ENCODE data around the gene LCE3A.
"Not testable (repeated sequence)": the region's sequence is repeated elsewhere in the genome, so short reads cannot be mapped to it uniquely, and the experiment has no call there.

The LCE3A gene

GRCh38 chr1:152621993-152622392, 910 bp downstream of the LCE3A start:
- no peak for TF ChIP-seq CTCF (IDR thresholded peaks at IDR 0.05; ENCODE audit: low read depth, low read length)
- no peak overlapping the region for H3K4me3 ChIP-seq (ENCODE audit: low read depth, low read length)

GRCh38 chr1:152613511-152613910, 9.4 kb downstream of the LCE3A start, which contains the start of gene LCE3B:
LCE3B (plus strand) TSS chr1:152613811; CDS start chr1:152613811, 0 bp downstream.
- H3K4me3 ChIP-seq (ENCODE audit: low read depth, low read length): no peak within 1 kb of the TSS
- TF ChIP-seq CTCF (IDR thresholded peaks at IDR 0.05; ENCODE audit: low read depth, low read length): no peak

GRCh38 chr1:152599934-152600333, 23.0 kb downstream of the LCE3A start, which contains the start of gene LCE3C:
LCE3C (plus strand) TSS chr1:152600234; CDS start chr1:152600732, 498 bp downstream.
- TF ChIP-seq CTCF (IDR thresholded peaks at IDR 0.05; ENCODE audit: low read depth, low read length): no peak
- H3K4me3 ChIP-seq (ENCODE audit: low read depth, low read length): no peak within 1 kb of the TSS

- no peak for TF ChIP-seq CTCF (IDR thresholded peaks at IDR 0.05; ENCODE audit: low read depth, low read length)
- no peak overlapping the region for H3K4me3 ChIP-seq (ENCODE audit: low read depth, low read length)
These were observed 25.9 kb downstream of the LCE3A start for GRCh38 chr1:152596986-152597385.

GRCh38 chr1:152585586-152585985, 37.3 kb downstream of the LCE3A start:
- TF ChIP-seq CTCF (IDR thresholded peaks at IDR 0.05; ENCODE audit: low read depth, low read length): no peak
- H3K4me3 ChIP-seq (ENCODE audit: low read depth, low read length): no peak overlapping the region

GRCh38 chr1:152582647-152583046, 40.3 kb downstream of the LCE3A start:
- H3K4me3 ChIP-seq (ENCODE audit: low read depth, low read length): no peak overlapping the region
- TF ChIP-seq CTCF (IDR thresholded peaks at IDR 0.05; ENCODE audit: low read depth, low read length): no peak

- no peak within 1 kb of the TSS for H3K4me3 ChIP-seq (ENCODE audit: low read depth, low read length)
- TF ChIP-seq CTCF (IDR thresholded peaks at IDR 0.05; ENCODE audit: low read depth, low read length): no peak
These were observed 42.5 kb downstream of the LCE3A start, which contains the start of gene LCE3D for GRCh38 chr1:152580433-152580832. LCE3D (minus strand) TSS chr1:152580516; CDS start chr1:152579936, 580 bp downstream.

- not testable (repeated sequence) for H3K4me3 ChIP-seq (ENCODE audit: low read depth, low read length)
These were observed 43.4 kb downstream of the LCE3A start for GRCh38 chr1:152579526-152579925.
